IMR-90 (cell line): ENCODE results near the gene SSX2IP. TPM values are rescaled to one million over a fixed set of nuclear protein-coding genes. Genes with fewer than 3 reads are reported as not detected.

Source experiments
- ATAC-seq: fragments of 200-7000 bp; cut with Tn5 transposase; 2 replicates; pipeline ENCODE4 v1.9.1; 2020; ENCODE audit warnings: low read depth, mild to moderate bottlenecking, moderate library complexity
- BruUV-seq: library from RNA; stranded (reverse); fragments of 400-500 nt; replicated peaks from 2 replicates; lab custom pipeline; 2021; lab: Mats Ljungman, UMichigan
- CTCF ChIA-PET: fragments of 300-600 bp; formaldehyde crosslinking; extraction: SDS; loops from one replicate; lab custom pipeline; 2021; ENCODE audit warnings: antibody characterized with exemption; lab: Yijun Ruan, JAX
- POLR2A ChIA-PET: fragments of 300-600 bp; sonication (Branson Sonifier 250); formaldehyde crosslinking; loops from one replicate; lab custom pipeline; 2022; ENCODE audit warnings: antibody characterized with exemption; ENCODE audit not compliant: unreplicated experiment; lab: Charles Lee
- DNase-seq: peaks from one replicate; pipeline ENCODE4 v3.0.0; 2013
- H2AFZ ChIP-seq: replicated peaks from 2 replicates; pipeline ENCODE3; 2013; ENCODE audit warnings: low read length, mild to moderate bottlenecking; ENCODE audit not compliant: poor library complexity
- H2AK5ac ChIP-seq: 2 replicates; pipeline ENCODE4 v1.6.1; 2013; ENCODE audit warnings: low read depth, low read length, inconsistent platforms
- H2AK9ac ChIP-seq: replicated peaks from 2 replicates; pipeline ENCODE3; 2013; ENCODE audit warnings: mild to moderate bottlenecking, low read depth, low read length, moderate library complexity; ENCODE audit not compliant: poor library complexity
- H2BK120ac ChIP-seq: 2 replicates; pipeline ENCODE4 v1.6.1; 2013; ENCODE audit warnings: low read depth, low read length, inconsistent platforms
- H2BK15ac ChIP-seq: 3 replicates; pipeline ENCODE4 v1.6.1; 2013; ENCODE audit warnings: low read depth, low read length, inconsistent platforms
- H2BK20ac ChIP-seq: 2 replicates; pipeline ENCODE4 v1.6.1; 2013; ENCODE audit warnings: low read depth, mild to moderate bottlenecking, inconsistent platforms, low read length, moderate library complexity
- H2BK5ac ChIP-seq: 2 replicates; pipeline ENCODE4 v1.6.1; 2013; ENCODE audit warnings: mild to moderate bottlenecking, low read depth, low read length, inconsistent platforms; ENCODE audit not compliant: poor library complexity, severe bottlenecking
- H3K14ac ChIP-seq: replicated peaks from 2 replicates; pipeline ENCODE4 v1.6.1; 2013; ENCODE audit warnings: low read depth, low read length, inconsistent platforms
- H3K18ac ChIP-seq: 2 replicates; pipeline ENCODE4 v1.6.1; 2013; ENCODE audit warnings: low read depth, low read length, control low read depth
- H3K23ac ChIP-seq: 2 replicates; pipeline ENCODE4 v1.6.1; 2013; ENCODE audit warnings: low read depth, low read length, inconsistent platforms
- H3K27ac ChIP-seq: 2 replicates; pipeline ENCODE4 v1.5.1; 2013; ENCODE audit warnings: mild to moderate bottlenecking, control low read depth, low read length; ENCODE audit not compliant: insufficient read depth
- H3K27me3 ChIP-seq: 2 replicates; pipeline ENCODE4 v1.6.1; 2013; ENCODE audit warnings: low read length; ENCODE audit not compliant: control insufficient read depth, insufficient read depth
- H3K36me3 ChIP-seq: 2 replicates; pipeline ENCODE4 v1.6.1; 2013; ENCODE audit warnings: low read length, mixed read lengths; ENCODE audit not compliant: control insufficient read depth, insufficient read depth
- H3K4ac ChIP-seq: 2 replicates; pipeline ENCODE4 v1.6.1; 2013; ENCODE audit warnings: low read depth, low read length, inconsistent platforms
- H3K4me1 ChIP-seq: 2 replicates; pipeline ENCODE4 v1.6.1; 2013; ENCODE audit warnings: low read length, mixed read lengths; ENCODE audit not compliant: control insufficient read depth, insufficient read depth
- H3K4me2 ChIP-seq: 2 replicates; pipeline ENCODE4 v1.6.1; 2013; ENCODE audit warnings: low read depth, mild to moderate bottlenecking, control low read depth, low read length, moderate library complexity
- H3K4me3 ChIP-seq: 2 replicates; pipeline ENCODE4 v1.5.1; 2013; ENCODE audit warnings: low read depth, mild to moderate bottlenecking, control low read depth, low read length, moderate library complexity; ENCODE audit not compliant: insufficient read depth
- H3K56ac ChIP-seq: 2 replicates; pipeline ENCODE4 v1.6.1; 2013; ENCODE audit warnings: low read length, inconsistent platforms; ENCODE audit not compliant: insufficient read depth; ENCODE audit errors: extremely low read depth
- H3K79me1 ChIP-seq, 2 experiments: 2 replicates each; pipeline ENCODE4 v1.6.1; 2013; ENCODE audit warnings: low read length in 2 of 2, inconsistent platforms in 1 of 2, low read depth in 1 of 2
- H3K9ac ChIP-seq: 2 replicates; pipeline ENCODE4 v1.6.1; 2013; ENCODE audit warnings: low read depth, low read length, control low read depth
- H3K9me1 ChIP-seq: 2 replicates; pipeline ENCODE4 v1.6.1; 2013; ENCODE audit warnings: low read length, inconsistent platforms; ENCODE audit not compliant: insufficient read depth
- H3K9me3 ChIP-seq: 2 replicates; pipeline ENCODE4 v1.6.1; 2013; ENCODE audit warnings: low read length; ENCODE audit not compliant: control insufficient read depth, insufficient read depth
- H4K20me1 ChIP-seq: 2 replicates; pipeline ENCODE4 v1.6.1; 2013; ENCODE audit warnings: low read length, inconsistent platforms; ENCODE audit not compliant: insufficient read depth
- H4K5ac ChIP-seq: 2 replicates; pipeline ENCODE4 v1.6.1; 2013; ENCODE audit warnings: mild to moderate bottlenecking, low read depth, low read length, control low read depth
- H4K8ac ChIP-seq, 2 experiments: 2 replicates each; pipeline ENCODE4 v1.6.1; 2013; ENCODE audit warnings: low read depth in 2 of 2, low read length in 2 of 2, control low read depth in 1 of 2, inconsistent platforms in 1 of 2
- H4K91ac ChIP-seq: 2 replicates; pipeline ENCODE4 v1.6.1; 2013; ENCODE audit warnings: low read depth, low read length, inconsistent platforms; ENCODE audit not compliant: insufficient read depth
- CEBPB ChIP-seq: IDR thresholded peaks from 2 replicates; pipeline ENCODE4 v1.6.1; 2012; ENCODE audit warnings: low read depth, low read length, improper control_type of control experiment
- FOS ChIP-seq: fragments of 150-350 bp; IDR thresholded peaks from 2 replicates; pipeline ENCODE4 v1.6.1; 2016; ENCODE audit warnings: low read depth, low read length
- MAFK ChIP-seq: IDR thresholded peaks from 2 replicates; pipeline ENCODE4 v1.6.1; 2012; ENCODE audit warnings: low read depth, low read length, improper control_type of control experiment
- MAZ ChIP-seq: IDR thresholded peaks from 2 replicates; pipeline ENCODE4 v1.6.1; 2012; ENCODE audit warnings: low read depth, mild to moderate bottlenecking, low read length, improper control_type of control experiment, moderate library complexity, borderline replicate concordance
- MXI1 ChIP-seq: IDR thresholded peaks from 2 replicates; pipeline ENCODE4 v1.6.1; 2012; ENCODE audit warnings: low read depth, mild to moderate bottlenecking, low read length, moderate library complexity, borderline replicate concordance
- NFE2L2 ChIP-seq: fragments of 150-350 bp; IDR thresholded peaks from 2 replicates; pipeline ENCODE4 v1.6.1; 2016; ENCODE audit warnings: low read depth, mild to moderate bottlenecking, low read length
- RAD21 ChIP-seq: IDR thresholded peaks from 2 replicates; pipeline ENCODE4 v1.6.1; 2012; ENCODE audit warnings: low read length, improper control_type of control experiment
- RFX5 ChIP-seq: IDR thresholded peaks from 2 replicates; pipeline ENCODE4 v1.8.0; 2012; ENCODE audit warnings: low read depth, mild to moderate bottlenecking, low read length, moderate library complexity
- SMC3 ChIP-seq: fragments of 150-350 bp; IDR thresholded peaks from 2 replicates; pipeline ENCODE4 v1.6.1; 2016; ENCODE audit warnings: low read depth, mild to moderate bottlenecking, antibody characterized with exemption, low read length, moderate library complexity
- WGBS, 2 experiments: methylation state at CpG; one replicate each; pipeline versions ENCODE4 v1.1.5 to v1.1.7; 2013; ENCODE audit warnings: missing lambda C conversion rate in 2 of 2; ENCODE audit not compliant: insufficient read length in 1 of 2; ENCODE audit errors: extremely low coverage in 2 of 2; 5-methylcytosine and 5-hydroxymethylcytosine counted together
- dilution Hi-C: fragments of 300-500 bp; cut with HindIII; formaldehyde crosslinking; loops from one replicate; pipeline ENCODE4 v1.14.3; 2018; ENCODE audit warnings: low sequenced_read_pairs; ENCODE audit not compliant: unreplicated experiment
- in situ Hi-C: fragments of 300-500 bp; cut with MboI; formaldehyde crosslinking; loops from 3 replicates; pipeline ENCODE4 v1.14.3; 2019; ENCODE audit warnings: low sequenced_read_pairs, inconsistent platforms, mixed read lengths
- intact Hi-C: fragments of 100-400 bp; cut with micrococcal nuclease; formaldehyde crosslinking; loops from 2 replicates; pipeline ENCODE4 v1.10.0; 2022
- polyA plus RNA-seq, 3 experiments: library from polyadenylated mRNA; depleted of rRNA; stranded (reverse); fragments of >200 nt; gene quantifications; 2 replicates each; pipeline ENCODE4 v1.2.3, GENCODE V29; 2012; ENCODE audit warnings: low replicate concordance in 1 of 3
- total RNA-seq: library from RNA; depleted of rRNA; stranded (reverse); fragments of >200 nt; gene quantifications from 2 replicates; pipeline ENCODE4 v1.2.3, GENCODE V29; 2012
- TF ChIP-seq, protein P1 (sequence below): fragments of 150-350 bp; IDR thresholded peaks from 2 replicates; pipeline ENCODE4 v1.6.1; 2017; ENCODE audit warnings: mild to moderate bottlenecking, antibody characterized with exemption, low read length, low read depth
- TF ChIP-seq, protein P2 (sequence below): fragments of 150-350 bp; IDR thresholded peaks from 2 replicates; pipeline ENCODE4 v1.6.1; 2016; ENCODE audit warnings: low read depth, mild to moderate bottlenecking, low read length, moderate library complexity, borderline replicate concordance
- TF ChIP-seq, protein P3 (sequence below): conservative IDR thresholded peaks from 2 replicates; pipeline ENCODE4 v1.5.1; 2012; ENCODE audit warnings: mild to moderate bottlenecking, low read depth, low read length, improper control_type of control experiment

The SSX2IP gene
- total and polyA plus RNA-seq, 2 of the 4 experiments (the other 2 are of a cell fraction): 7.7 to 13.4 TPM

DNA sequence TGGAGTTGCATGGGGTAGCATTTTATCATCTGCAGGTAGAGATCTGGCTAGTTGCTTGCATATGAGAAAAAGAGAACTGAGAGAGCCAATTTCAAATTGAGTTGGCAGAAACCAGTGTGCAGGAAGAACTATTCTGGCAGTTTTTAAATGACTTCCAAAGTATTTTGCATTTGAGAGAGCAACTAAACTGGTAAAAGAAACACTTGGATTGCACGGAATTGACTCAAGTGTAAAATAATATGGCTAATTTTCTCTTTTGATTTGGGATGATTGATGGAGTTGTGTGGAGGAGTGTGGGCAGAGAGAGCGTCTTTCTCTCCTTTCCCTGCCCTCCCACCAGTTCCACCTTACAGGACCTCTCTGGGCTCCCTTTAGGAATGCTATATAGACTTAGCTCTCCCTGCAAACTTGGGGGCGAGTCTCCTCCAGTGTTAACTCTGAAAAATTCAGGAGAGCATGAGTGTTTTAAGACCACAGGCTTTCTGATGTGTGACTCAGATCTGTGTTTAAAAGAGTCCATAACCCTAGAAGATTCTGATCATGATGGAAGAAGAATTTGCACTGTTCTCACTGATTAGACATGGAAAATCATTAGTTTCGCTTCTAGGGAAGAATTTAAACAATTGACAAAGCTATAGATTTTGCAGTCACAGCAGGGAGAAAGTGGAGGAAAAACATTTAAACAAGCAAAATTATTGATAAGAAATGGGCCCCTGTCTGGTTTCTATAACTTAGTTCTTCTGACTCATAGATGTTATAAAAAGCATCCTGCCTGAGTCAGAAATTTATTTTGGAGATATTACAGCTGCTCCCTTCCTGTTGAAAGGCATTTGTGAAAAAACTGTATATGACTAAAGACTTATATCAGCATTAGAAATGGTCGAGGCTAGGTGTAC is 91.2 kb downstream of the SSX2IP start:
- H3K27me3 ChIP-seq: no peaks in the 10 kb centered on the region
- no peaks in the 10 kb centered on the region for H4K20me1 ChIP-seq
- H2BK5ac ChIP-seq: peak overlapping the region; percentile 89
- WGBS, 2 experiments: no CpG with 5 or more reads among the region's 5 CpGs
- H2BK120ac ChIP-seq: peak overlapping the region; percentile 92
- peak overlapping the region; percentile 50 for H3K9ac ChIP-seq
- ATAC-seq (peak; percentile 74), DNase-seq (peak; percentile 90)
- POLR2A ChIA-PET: interaction anchor here (0.6 kb wide), 1 partner anchor 253 kb away, joined by 3 read pairs; no protein-coding TSS in a partner anchor
- H3K9me1 ChIP-seq: peaks cover 13% of the 10 kb centered on the region
- H2BK20ac ChIP-seq: peak overlapping the region; percentile 77
- in situ Hi-C loops: no loop called here
- CTCF ChIA-PET: interaction anchor here (1.6 kb wide), 1 partner anchor 16 kb away, joined by 3 read pairs; no protein-coding TSS in a partner anchor
- peak overlapping the region; percentile 72; the same call in 1 of the 2 replicates for H3K23ac ChIP-seq
- H3K27ac ChIP-seq: peak overlapping the region; percentile 87
- H2AK5ac ChIP-seq: peak overlapping the region; percentile 90; the same call in 1 of the 2 replicates
- peak overlapping the region; percentile 8; the same call in 1 of the 2 replicates for H3K4me3 ChIP-seq
- H4K8ac ChIP-seq: peak overlapping the region in 1 of 2 experiments; percentile 83; a peak in 2 of 4 replicates
- H3K9me3 ChIP-seq: no peaks in the 10 kb centered on the region
- H3K56ac ChIP-seq: peak overlapping the region; percentile 63; the same call in 1 of the 2 replicates
- peak overlapping the region; percentile 73 for H2AFZ ChIP-seq
- H3K79me1 ChIP-seq: no peaks in the 10 kb centered on the region
- H2AK9ac ChIP-seq: peak overlapping the region; percentile 70
- H4K91ac ChIP-seq: peak overlapping the region; percentile 83
- BruUV-seq: no TSS peak
- H3K4me1 ChIP-seq: peaks cover 18% of the 10 kb centered on the region
- H2BK15ac ChIP-seq: peak overlapping the region; percentile 89; the same call in 1 of the 3 replicates
- peak overlapping the region; percentile 89 for H3K4ac ChIP-seq
- peak overlapping the region; percentile 67 for H3K14ac ChIP-seq
- H3K4me2 ChIP-seq: peak overlapping the region; percentile 88
- no peaks in the 10 kb centered on the region for H3K36me3 ChIP-seq
- intact Hi-C loops: no loop called here
- dilution Hi-C loops: no loop called here
- peak overlapping the region; percentile 80 for H4K5ac ChIP-seq
- peak overlapping the region; percentile 90 for H3K18ac ChIP-seq
- TF ChIP-seq RAD21: no peak
- TF ChIP-seq, protein P1, sequence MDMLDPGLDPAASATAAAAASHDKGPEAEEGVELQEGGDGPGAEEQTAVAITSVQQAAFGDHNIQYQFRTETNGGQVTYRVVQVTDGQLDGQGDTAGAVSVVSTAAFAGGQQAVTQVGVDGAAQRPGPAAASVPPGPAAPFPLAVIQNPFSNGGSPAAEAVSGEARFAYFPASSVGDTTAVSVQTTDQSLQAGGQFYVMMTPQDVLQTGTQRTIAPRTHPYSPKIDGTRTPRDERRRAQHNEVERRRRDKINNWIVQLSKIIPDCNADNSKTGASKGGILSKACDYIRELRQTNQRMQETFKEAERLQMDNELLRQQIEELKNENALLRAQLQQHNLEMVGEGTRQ: no peak
- TF ChIP-seq, protein P2, sequence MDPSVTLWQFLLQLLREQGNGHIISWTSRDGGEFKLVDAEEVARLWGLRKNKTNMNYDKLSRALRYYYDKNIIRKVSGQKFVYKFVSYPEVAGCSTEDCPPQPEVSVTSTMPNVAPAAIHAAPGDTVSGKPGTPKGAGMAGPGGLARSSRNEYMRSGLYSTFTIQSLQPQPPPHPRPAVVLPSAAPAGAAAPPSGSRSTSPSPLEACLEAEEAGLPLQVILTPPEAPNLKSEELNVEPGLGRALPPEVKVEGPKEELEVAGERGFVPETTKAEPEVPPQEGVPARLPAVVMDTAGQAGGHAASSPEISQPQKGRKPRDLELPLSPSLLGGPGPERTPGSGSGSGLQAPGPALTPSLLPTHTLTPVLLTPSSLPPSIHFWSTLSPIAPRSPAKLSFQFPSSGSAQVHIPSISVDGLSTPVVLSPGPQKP: no peak
- no peak for TF ChIP-seq SMC3
- TF ChIP-seq MAZ: 0 out of 2 replicates have a peak, but pooled peaks have one; percentile 25
- TF ChIP-seq RFX5: no peak
- TF ChIP-seq, protein P3, sequence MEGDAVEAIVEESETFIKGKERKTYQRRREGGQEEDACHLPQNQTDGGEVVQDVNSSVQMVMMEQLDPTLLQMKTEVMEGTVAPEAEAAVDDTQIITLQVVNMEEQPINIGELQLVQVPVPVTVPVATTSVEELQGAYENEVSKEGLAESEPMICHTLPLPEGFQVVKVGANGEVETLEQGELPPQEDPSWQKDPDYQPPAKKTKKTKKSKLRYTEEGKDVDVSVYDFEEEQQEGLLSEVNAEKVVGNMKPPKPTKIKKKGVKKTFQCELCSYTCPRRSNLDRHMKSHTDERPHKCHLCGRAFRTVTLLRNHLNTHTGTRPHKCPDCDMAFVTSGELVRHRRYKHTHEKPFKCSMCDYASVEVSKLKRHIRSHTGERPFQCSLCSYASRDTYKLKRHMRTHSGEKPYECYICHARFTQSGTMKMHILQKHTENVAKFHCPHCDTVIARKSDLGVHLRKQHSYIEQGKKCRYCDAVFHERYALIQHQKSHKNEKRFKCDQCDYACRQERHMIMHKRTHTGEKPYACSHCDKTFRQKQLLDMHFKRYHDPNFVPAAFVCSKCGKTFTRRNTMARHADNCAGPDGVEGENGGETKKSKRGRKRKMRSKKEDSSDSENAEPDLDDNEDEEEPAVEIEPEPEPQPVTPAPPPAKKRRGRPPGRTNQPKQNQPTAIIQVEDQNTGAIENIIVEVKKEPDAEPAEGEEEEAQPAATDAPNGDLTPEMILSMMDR: no peak
- TF ChIP-seq FOS: peak; percentile 71
- no peak for TF ChIP-seq MAFK
- TF ChIP-seq CEBPB: 0 out of 2 replicates have a peak, but pooled peaks have one; percentile 13
- no peak for TF ChIP-seq MXI1
- no peak for TF ChIP-seq NFE2L2
